ENCODE data around the gene ATXN2.
"Not testable (repeated sequence)": the region's sequence is repeated elsewhere in the genome, so short reads cannot be mapped to it uniquely, and the experiment has no call there.

- TF ChIP-seq CTCF (IDR thresholded peaks at IDR 0.05); ZFX (IDR thresholded peaks at IDR 0.05; ENCODE audit: borderline replicate concordance): not testable (repeated sequence)
Measured at GRCh38 chr12:111583506-111583905, 15.6 kb downstream of the ATXN2 start.
